Smooth muscle cell (in vitro differentiated cells): ENCODE results near the gene WDR59. TPM values are rescaled to one million over a fixed set of nuclear protein-coding genes. Genes with fewer than 3 reads are reported as not detected.
A peak's percentile ranks its signal among the peaks of the same experiment; 100 is the strongest.

Experiments used
- DNase-seq: peaks from one replicate; lab custom pipeline; 2025; ENCODE audit not compliant: unreplicated experiment; lab: John Stamatoyannopoulos, UW
- H2AFZ ChIP-seq: fragments of 200-600 bp; sonication (generic); 2 replicates; pipeline ENCODE4 v1.6.0; 2016; ENCODE audit warnings: antibody characterized with exemption, low read depth, mild to moderate bottlenecking
- H3F3A ChIP-seq: fragments of 200-600 bp; sonication (generic); 2 replicates; pipeline ENCODE4 v1.6.0; 2017; ENCODE audit warnings: antibody characterized with exemption, low read depth
- H3K27ac ChIP-seq: fragments of 200-600 bp; sonication (generic); 2 replicates; pipeline ENCODE4 v1.5.1; 2016; ENCODE audit warnings: low read depth, mild to moderate bottlenecking
- H3K27me3 ChIP-seq: fragments of 200-600 bp; sonication (generic); 2 replicates; pipeline ENCODE4 v1.6.1; 2016; ENCODE audit warnings: low read depth, mild to moderate bottlenecking
- H3K36me3 ChIP-seq: fragments of 200-600 bp; sonication (generic); 2 replicates; pipeline ENCODE4 v1.5.1; 2016; ENCODE audit warnings: low read depth
- H3K4me1 ChIP-seq: fragments of 200-600 bp; sonication (generic); 2 replicates; pipeline ENCODE4 v1.5.1; 2016; ENCODE audit warnings: low read depth
- H3K4me2 ChIP-seq: fragments of 200-600 bp; sonication (generic); 2 replicates; pipeline ENCODE4 v1.6.0; 2016; ENCODE audit warnings: mild to moderate bottlenecking
- H3K4me3 ChIP-seq: fragments of 200-600 bp; sonication (generic); 2 replicates; pipeline ENCODE4 v1.5.1; 2016; ENCODE audit warnings: mild to moderate bottlenecking
- H3K79me2 ChIP-seq: fragments of 200-600 bp; sonication (generic); 2 replicates; pipeline ENCODE4 v1.6.0; 2016; ENCODE audit warnings: low read depth, mild to moderate bottlenecking
- H3K9ac ChIP-seq: fragments of 200-600 bp; sonication (generic); 2 replicates; pipeline ENCODE4 v1.6.0; 2016; ENCODE audit warnings: low read depth
- H3K9me3 ChIP-seq: fragments of 200-600 bp; sonication (generic); replicated peaks from 2 replicates; pipeline ENCODE4 v1.5.1; 2016; ENCODE audit warnings: low read depth
- H4K20me1 ChIP-seq: fragments of 200-600 bp; sonication (generic); 2 replicates; pipeline ENCODE4 v1.6.0; 2016; ENCODE audit warnings: low read depth
- CTCF ChIP-seq: fragments of 200-600 bp; sonication (generic); IDR thresholded peaks from 2 replicates; pipeline ENCODE4 v1.5.1; 2017; ENCODE audit warnings: borderline replicate concordance, mild to moderate bottlenecking, antibody characterized with exemption; ENCODE audit not compliant: insufficient read depth, poor library complexity, severe bottlenecking
- WGBS: methylation state at CpG from one replicate; pipeline ENCODE4 v1.1.7; 2016; ENCODE audit warnings: low lambda C conversion rate; 5-methylcytosine and 5-hydroxymethylcytosine counted together
- polyA plus RNA-seq: library from polyadenylated mRNA; unstranded; fragments of >200 nt; fragmentation: Nextera tagmentation; extraction: Ambion mirVana; gene quantifications from 2 replicates; pipeline ENCODE4 v1.2.1, GENCODE V29; 2016
- total RNA-seq: library from RNA; depleted of rRNA; stranded (reverse); fragments of >200 nt; gene quantifications from 2 replicates; pipeline ENCODE4 v1.2.3, GENCODE V29; 2014

WDR59 gene
- total and polyA plus RNA-seq, 2 experiments from 2014 or later: 14.3 to 19.2 TPM

- Histone ChIP-seq H2AFZ (no peak overlapping the region), H3K9ac (no peak overlapping the region), H3K36me3 (no peaks in the 10 kb centered on the region), H3K27me3 (no peaks in the 10 kb centered on the region), H3K9me3 (no peaks in the 10 kb centered on the region), H3K79me2 (peaks cover 23% of the 10 kb centered on the region), H3K4me3 (no peak overlapping the region), H3K4me1 (peaks cover 2% of the 10 kb centered on the region), H3K4me2 (no peak overlapping the region), H3F3A (no peaks in the 10 kb centered on the region), H3K27ac (no peak overlapping the region), H4K20me1 (peaks cover 16% of the 10 kb centered on the region)
- DNase-seq: no peak
- WGBS: 96% methylated on average over 8 of the region's 8 CpGs
- TF ChIP-seq CTCF: no peak
Observed at GRCh38 chr16:74987027-74987681, 2.2 kb upstream of the WDR59 start.

- Histone ChIP-seq H3K4me2 (peak overlapping the region; percentile 91), H4K20me1 (peaks cover 23% of the 10 kb centered on the region), H3F3A (no peaks in the 10 kb centered on the region), H3K27me3 (no peaks in the 10 kb centered on the region), H3K9ac (peak overlapping the region; percentile 92), H2AFZ (peak overlapping the region; percentile 96), H3K4me1 (peaks cover 2% of the 10 kb centered on the region), H3K79me2 (peaks cover 29% of the 10 kb centered on the region), H3K36me3 (no peaks in the 10 kb centered on the region), H3K27ac (no peak overlapping the region), H3K9me3 (no peaks in the 10 kb centered on the region), H3K4me3 (peak overlapping the region; percentile 92)
- TF ChIP-seq CTCF: no peak
- no peak for DNase-seq
- 36% methylated on average over 13 of the region's 13 CpGs for WGBS
Observed at GRCh38 chr16:74984194-74984528, 762 bp downstream of the WDR59 start.

- H3K27ac ChIP-seq: no peak overlapping the region
- no peaks in the 10 kb centered on the region for H3K9me3 ChIP-seq
- H3K27me3 ChIP-seq: no peaks in the 10 kb centered on the region
- H3K4me1 ChIP-seq: peaks cover 2% of the 10 kb centered on the region
- no peak for DNase-seq
- no peak overlapping the region for H2AFZ ChIP-seq
- no peak overlapping the region for H3K4me2 ChIP-seq
- no peaks in the 10 kb centered on the region for H3F3A ChIP-seq
- WGBS: 92% methylated on average over 1 of the region's 1 CpG
- TF ChIP-seq CTCF: no peak
- no peak overlapping the region for H3K4me3 ChIP-seq
- peaks cover 29% of the 10 kb centered on the region for H3K79me2 ChIP-seq
- H3K36me3 ChIP-seq: no peaks in the 10 kb centered on the region
- peaks cover 34% of the 10 kb centered on the region for H4K20me1 ChIP-seq
- H3K9ac ChIP-seq: no peak overlapping the region
Observed at GRCh38 chr16:74982256-74982655, 2.7 kb downstream of the WDR59 start.

- Histone ChIP-seq H3K79me2 (no peaks in the 10 kb centered on the region), H3K27ac (no peak overlapping the region), H3K9me3 (no peaks in the 10 kb centered on the region), H4K20me1 (peaks cover 35% of the 10 kb centered on the region), H3K4me2 (no peak overlapping the region), H3K27me3 (no peaks in the 10 kb centered on the region), H3K36me3 (no peaks in the 10 kb centered on the region), H3F3A (no peaks in the 10 kb centered on the region), H3K4me3 (no peak overlapping the region), H2AFZ (no peak overlapping the region), H3K9ac (no peak overlapping the region), H3K4me1 (no peaks in the 10 kb centered on the region)
- WGBS: 87% methylated on average over 5 of the region's 5 CpGs
- no peak for TF ChIP-seq CTCF
- no peak for DNase-seq
Observed at GRCh38 chr16:74975591-74975990, 9.3 kb downstream of the WDR59 start.
